ENCODE data around the gene GABRR3.
A peak's percentile ranks its signal among the peaks of the same experiment; 100 is the strongest.

GABRR3 gene

DNA sequence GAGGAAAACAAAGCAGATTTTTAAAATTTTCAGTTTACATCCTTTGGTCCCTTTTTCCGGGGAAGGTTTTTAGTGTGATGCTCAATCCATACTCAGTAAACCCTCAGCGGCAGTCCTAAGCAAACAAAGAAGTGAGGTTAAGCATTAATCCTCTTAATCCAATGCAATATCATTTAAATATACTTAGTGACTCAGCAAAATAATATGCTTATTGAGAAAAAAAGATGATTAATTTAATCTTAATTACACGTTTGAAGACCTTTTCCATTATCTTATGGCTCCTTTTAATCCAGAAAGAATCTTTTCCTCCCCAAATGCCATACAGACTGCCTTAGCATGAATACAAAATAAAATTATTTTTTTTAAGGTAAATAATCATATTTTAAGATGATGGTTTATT is at the start of gene GABRR3:
GABRR3 (minus strand) TSS at position 108 of the 400 bp plus-strand sequence. CDS start 328 bp downstream, outside the sequence.
- no peak for DNase-seq

DNA sequence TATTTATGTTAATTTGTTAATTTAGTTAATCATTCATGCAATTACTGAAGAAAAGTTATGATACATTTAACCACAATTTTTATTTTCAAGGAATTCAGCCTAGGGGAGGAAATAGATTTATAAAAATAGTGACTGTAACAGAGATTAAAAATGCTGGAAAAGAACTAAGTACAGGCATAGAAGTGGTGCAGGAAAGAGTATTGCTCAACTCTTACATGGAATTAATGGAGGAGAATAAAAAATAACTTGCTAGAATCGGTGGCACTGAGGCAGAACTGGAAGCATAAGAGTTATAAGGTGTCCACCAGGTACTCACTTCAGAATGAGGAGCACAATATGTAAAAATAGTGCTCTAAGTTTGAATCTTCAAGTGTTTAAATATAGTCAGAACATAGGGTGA is 38.4 kb upstream of the GABRR3 start:
- DNase-seq, result no peak

DNA sequence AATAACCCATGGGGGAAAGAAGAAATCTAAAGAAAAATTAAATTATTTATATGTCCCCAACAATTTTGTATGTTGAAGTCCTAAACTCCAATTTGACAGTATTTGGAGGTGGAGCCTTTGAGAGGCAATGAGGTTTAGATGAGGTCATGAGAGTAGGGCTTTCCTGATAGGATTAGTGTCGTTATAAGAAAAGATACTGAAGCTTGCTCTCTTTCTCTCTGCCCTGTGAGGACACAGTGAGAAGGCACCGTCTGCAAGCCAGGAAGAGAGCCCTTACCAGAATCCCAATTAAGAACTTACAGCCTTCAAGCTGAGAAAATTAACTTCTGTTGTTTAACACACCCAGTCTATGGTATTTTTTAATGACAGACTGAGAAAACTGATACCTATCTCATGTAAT is 35.7 kb upstream of the GABRR3 start:
- no peak for DNase-seq

DNA sequence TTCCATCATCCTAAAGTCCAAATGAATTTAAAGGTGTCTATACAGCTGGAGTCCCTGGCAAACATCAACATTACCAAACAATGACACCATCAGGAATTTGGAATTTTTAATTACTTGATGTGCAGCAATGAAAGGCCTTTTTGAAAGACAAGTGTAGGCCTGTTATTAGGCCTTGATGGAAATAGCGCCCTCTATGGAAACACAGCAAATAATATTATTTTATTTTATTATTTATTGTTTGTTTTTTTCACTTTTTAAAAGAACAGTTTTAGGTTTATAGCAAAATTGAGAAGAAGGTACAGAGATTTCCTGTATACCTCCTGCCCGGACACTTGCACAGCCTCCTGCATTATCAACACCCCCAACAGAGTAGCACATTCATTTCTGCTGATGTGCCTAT is 33.7 kb upstream of the GABRR3 start:
- DNase-seq, result no peak

DNA sequence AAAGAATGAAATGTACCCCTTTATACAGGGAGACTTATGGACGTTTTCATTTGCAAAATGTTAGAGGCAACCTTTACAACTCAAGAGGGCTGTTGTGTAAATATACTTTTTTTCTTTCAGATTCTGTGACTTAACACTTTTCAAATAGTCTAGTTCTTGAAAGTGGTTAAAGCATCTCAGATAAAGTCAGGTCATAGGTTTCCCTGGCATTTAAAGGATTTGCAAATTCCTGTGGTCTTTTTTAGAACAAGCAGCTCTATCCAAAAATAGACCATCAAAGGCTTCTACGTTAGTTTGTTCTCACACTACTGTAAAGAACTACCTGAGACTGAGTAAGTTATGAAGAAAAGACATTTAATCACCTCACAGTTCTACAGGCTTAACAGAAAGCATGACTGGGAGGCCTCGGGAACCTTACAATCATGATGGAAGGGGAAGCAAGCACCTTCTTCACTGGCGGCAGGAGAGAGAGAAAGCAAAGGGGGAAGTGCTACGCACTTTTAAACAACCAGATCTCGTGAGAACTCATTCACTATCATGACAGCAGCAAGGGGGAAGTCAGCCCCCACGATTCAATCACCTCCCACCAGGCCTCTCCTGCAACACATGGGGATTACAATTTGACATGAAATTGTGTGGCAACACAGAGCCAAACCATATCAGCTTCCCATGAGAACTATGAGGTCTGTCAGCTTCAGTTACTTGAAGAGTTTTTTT is 23.3 kb upstream of the GABRR3 start:
- no peak for DNase-seq

DNA sequence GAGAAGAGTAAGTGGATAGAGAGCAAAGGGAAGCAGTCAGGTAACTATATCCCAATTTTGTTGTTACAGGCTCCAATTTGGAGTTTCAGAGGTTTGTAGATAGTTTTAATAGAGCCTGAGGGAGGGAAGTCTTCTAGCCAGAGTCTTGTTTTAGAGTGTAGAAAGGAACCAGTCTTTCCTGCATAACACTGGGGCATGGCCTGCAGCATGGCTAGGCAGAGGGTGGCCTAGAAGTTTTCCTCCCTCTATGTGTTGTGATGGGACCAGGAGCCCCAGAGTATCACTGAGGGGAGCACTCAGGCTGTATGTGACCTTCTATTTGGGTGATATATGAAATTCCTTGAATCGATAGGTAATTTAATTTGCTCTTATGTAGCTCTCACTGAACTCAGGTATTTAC is 22.5 kb upstream of the GABRR3 start:
- no peak for DNase-seq

DNA sequence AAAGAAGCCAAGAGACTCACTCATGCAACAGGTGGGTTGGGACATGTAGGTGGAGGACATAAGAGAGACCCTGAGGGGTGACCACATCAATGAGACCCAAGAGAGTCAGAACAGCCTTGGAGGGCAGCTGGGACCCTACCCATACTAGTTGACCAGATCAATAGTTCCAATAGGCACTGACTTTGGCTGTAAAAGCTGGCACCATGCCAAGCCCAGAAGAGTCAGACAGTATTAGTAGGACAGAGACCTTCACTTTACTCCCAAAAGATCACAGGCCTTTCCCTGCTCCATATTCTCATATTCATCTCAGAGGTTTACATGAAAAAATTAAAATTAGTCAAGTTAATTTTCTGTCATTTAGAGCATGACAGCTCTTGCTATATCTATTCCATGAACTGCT is 20.9 kb upstream of the GABRR3 start:
- DNase-seq, result no peak

DNA sequence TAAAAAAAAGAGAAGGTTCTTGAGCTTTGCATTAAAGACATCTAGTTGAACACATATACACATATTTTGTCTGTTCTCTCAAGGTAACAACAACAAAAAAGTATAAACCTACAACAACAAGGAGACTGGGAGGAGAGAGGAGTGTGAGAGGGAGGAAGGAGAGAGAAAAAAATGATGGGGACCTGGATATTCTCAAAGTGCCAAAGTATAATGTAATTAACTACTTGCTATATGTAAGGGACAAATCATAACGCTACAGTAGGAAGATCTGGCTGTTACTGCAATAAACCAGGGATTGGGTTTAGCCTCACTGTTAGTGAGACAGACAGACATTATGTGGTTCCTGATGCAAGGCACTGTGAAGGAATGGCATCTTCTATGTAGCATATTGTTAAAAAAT is 14.2 kb upstream of the GABRR3 start:
- no peak for DNase-seq

DNA sequence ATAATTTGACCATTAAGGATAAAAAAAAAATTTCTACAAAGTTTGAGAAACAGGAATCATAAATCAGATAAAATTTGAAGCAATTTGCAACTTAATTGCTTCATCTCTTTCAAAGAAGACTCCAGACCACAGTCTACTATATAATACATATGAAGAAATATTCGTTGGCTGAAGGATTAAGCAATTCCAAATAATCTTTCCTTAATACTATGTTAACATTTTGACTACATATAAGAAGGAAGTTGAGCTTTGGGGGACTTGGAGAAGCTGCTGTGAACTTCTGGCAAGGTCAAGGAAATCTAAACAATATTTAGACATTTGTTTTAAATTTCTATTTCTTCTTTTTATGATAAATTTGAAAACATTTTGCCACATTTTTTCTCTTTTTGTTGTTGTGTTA is 13.5 kb upstream of the GABRR3 start:
- DNase-seq, result no peak

DNA sequence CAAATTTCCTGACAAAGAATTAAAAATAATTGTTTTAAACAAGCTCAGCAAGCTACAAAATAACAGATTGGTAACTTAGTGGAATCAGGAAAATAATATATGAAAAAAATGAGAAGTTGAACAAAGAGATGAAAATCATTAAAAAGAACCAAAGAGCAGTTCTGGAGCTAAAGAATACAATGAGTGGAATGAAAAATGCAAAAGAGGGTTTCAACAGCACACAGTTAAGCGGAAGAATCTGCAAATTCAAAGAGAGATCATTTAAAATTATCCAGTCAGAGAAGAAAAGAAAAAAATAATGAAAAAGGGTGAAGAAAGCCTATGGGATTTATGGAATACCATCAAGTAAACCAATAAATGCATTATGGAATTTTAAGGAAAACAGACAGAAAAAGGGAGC is 6.2 kb upstream of the GABRR3 start:
- no peak for DNase-seq

DNA sequence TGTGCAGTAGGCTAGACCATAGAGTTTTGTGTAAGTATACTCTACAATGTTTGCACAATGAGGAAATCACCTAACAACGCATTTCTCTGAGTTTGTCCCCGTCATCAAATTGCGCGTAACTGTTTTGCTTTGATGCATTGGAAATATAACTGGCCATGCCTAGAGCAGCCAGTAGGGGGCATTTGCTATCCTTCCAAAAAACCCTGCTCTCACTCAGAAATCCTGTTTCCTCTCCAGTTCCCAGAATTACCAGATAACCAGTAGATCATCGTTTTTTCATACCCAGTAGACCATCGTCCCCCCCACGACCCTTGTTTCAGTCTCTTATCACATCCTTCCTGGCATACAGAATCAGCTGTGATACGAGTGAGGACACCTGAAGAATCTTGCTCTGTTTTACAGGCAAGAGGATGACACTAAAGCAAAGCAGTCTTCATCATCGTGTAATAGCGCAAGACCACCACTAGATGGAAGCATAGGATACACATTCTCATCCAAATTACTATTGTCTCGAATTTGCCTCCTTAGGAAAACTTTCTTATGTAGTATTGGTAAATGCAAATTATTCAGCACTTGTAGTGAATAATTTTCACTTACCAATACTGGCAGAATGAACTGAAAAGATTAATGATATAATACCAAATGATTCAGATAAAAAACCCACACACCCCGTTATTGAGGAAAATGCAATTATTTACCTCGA is 4.4 kb upstream of the GABRR3 start:
- DNase-seq, result peak; percentile 52 to 65

DNA sequence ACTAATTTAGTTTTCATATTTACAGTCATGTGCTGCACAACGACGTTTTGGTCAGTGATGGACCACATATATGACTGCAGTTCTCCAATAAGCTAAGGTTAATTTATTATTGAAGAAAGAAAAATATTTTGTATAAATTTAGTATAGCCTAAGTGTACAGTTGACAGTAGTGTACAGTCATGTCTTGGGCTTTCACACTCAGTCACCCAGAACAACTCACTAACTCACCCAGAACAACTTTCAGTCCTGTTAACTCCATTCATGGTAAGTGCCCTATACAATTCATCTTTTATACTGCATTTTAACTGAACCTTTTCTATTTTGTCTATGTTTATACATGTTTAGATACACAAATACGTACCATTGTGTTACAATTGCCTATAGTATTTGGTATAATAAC is 3.8 kb upstream of the GABRR3 start:
- DNase-seq, result no peak

DNA sequence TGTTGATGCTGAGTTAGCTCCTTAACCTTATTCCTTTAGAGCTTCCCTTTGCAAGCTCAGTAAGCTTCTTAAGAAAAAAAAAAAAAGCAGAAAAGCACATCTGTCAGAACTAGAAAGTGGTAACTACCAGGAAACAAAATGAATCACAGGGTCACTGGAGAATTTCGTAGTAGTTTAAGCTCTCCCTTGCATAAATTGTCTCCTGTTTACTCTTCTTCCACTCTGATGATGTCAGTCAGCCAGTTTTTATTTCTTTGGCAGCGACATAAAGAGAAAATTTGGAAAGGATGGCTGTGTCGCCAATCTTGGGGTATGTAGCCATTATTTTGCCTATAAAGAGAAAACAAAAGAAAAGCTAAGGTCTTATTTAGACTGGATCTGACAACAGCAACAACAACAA is 3.2 kb upstream of the GABRR3 start:
- DNase-seq, result no peak

DNA sequence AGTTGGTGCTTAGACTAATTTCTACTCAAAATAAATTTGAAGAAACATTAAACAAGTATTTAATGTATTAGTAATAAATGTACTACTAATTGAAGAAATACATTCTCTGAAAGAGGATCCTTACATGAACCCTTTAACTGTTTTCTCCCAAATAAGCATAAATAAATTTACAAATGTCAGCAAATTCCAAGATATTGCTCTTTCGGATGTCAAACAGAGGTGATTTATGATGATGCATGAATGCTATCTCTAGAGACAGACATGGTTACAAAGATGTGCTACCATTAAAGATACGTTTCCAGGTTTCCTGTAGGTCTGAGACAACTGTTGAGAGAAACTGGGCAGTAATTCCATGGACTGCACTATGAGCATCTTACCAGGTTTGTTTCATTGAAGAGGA is 629 bp downstream of the GABRR3 start:
- DNase-seq, result no peak

DNA sequence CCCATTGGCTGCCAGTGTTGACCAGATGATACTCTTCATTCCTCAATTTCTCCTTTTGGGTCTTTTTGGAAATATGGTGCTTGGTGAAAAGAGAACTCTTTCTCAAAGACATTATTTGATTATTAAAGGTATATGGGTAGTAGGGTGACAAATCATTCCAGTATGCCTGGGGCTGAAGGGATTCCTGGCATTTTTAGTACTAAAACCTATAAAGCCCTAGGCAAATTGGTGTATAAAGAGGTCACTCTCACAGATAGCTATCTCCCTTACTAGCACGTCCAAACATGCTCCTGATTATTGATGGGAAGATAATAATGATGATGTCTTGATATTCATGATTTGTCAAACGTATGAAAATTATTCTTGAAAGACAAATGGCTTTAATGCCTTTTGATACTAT is 1.1 kb downstream of the GABRR3 start:
- DNase-seq, result no peak

DNA sequence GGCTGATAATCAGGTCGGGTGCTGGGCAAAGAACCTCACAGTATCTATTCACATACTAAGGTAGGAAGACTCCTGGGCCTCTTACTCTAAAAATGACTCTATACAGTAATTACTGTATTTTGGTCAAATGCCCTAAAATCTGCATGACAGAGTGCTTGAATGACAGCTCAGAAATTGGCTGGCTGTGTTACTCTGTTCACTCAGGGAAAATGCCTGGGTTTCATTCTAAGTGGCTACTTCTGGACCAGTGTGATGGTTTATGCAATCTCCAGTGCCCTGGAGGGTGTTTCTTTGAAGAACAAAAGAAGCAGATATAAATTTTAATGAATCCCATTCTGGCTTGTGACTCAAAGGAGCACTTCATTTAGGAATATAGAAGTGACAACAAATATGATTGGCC is 2.2 kb downstream of the GABRR3 start:
- DNase-seq, result no peak

DNA sequence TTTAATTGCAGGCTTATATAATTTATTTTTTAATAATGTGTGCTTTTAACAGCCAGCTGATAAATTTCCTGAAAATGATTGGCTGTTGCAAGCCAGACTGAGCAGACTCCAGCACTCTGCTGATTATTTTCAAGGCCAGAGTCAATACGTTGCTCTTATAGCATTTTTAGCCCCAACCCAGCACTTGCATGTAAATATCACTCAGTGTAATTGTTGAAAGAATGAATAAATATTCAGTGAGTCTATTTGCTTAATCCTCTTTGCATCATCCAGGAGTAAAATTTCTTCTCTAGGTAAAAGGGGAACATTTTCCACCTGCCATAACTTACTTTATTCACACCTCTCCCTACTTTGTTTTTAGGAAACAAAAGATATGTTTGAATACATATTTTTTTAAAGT is 2.9 kb downstream of the GABRR3 start:
- no peak for DNase-seq

DNA sequence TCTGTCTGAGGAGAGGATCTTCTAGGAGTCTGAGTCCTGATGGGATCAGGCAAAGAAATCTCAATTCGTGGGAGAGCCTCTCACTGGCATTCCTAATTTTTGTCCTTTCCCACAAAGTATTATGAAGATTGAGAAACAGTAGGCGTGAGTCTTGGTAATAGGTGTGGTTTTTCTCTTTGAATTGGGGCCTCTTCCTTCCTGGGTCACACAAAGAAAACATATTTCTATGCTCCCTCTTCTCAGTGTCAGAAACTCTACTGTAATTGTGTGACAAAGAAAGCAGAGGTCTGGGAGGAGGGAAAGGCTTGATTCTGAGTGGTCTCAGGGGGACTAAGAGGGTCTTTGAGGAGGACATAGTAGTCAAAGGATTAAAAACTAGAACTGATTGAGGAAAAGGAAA is 6.0 kb downstream of the GABRR3 start:
- no peak for DNase-seq

DNA sequence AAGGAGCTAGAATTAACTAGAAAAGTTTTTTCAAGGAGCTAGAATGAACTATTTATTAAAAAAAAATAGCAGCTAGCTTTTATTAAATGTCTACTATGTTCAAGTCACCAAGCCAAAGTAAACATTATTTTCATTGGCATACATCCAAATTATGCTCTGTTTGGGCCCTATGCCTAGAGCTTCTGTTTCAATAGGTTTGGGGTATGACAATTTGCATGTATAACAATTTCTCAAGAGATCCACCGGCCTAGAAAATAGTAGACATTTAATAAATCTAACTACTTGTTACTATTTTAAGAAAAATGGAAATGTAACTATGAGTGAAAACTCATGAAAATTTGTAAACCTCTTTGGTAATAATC is 8.0 kb downstream of the GABRR3 start:
- DNase-seq, result no peak

DNA sequence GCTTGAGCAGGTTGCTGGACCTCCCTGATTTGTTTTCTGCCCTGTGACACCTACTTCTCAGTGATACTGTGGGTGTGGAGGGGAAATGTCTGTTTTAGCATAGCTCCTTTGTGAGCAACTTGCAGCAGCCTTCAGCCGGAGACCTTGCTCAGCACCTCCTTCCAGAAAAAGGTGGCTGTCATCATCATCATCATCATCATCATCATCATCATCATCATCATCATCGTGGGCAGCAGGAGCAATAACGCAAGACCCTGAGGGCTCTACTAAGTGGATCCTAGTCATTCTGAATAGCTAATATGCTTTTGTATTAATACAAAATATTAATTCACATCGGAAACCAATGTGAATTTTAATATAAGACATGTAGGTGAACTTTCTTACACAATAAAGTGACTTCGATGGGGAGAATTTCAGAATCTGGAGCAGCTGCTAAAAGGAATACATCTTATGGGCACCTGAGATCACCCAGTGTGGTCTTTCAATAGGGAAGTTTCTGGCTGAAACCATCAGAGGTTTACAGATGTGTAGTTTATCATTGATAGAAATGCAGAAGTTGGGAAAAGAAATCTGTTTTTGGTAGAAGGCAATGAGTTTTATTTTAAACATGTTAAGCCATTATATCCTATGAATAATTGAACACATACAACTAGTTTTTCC is 8.6 kb downstream of the GABRR3 start:
- DNase-seq, result no peak

DNA sequence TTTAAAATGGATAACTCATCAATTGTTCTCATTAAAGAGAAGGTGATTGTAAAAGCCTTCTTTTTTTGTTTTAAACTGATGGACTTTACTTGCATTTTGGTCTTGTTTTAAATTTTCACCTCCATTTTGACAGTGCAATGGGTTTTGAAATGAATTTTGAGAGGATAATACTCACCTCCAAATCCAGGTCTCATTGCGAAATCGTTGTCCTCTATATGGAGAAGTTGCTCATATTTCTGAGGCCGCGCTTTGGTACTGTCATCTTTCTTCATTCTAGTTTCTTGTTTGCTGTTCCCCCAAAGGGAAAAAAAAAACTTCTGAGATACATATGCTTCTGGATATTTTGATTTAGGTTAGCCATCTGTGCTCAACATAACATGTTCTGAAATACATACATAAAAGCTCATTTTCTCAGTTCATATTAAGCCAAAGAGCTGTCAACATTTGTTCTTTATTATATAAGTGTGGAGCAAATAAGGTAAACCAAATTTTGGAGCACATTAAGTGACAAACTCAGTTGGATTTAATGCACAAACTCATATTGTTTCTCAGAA is 9.6 kb downstream of the GABRR3 start:
- DNase-seq, result no peak

DNA sequence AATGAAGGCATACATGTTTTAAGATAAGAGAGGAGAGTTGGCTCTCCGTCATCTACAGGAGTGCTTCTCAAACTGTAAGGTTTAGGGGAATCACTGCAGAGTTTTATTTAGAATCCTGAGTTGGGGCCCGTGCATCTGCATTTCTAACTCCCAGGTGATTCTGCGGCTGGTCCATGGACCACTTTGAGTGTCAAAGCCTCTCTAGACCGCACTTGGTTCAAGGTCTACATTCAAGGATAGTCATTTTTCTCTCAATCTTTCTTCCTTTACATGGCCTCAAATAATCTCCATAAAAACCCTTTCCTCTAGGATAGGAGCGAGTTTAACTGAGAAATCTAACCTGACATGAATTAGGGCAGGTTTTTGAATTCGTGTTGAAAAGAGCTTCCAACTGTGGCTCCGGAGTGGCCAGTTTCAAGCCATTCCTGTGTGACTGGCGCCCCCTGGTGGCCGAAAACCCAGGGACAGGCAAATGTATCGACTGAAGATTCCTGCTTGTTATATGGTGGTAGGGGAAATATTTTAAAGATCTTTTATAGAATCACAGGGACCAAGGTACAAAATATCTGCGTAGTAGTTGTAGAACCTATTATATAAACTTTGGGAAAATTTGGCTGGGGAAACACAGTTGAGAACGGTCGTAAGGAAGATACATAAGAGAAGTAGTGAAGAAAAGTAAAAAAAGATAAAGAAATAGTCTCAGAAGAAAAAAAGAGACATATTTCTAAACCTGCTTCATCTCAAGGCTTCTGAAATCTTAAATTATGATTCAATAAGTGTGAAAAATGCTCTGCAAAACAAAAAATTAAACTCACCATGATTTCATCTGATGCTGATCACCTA is 11.9 kb downstream of the GABRR3 start:
- peak; percentile 56 to 73 for DNase-seq
